Activated naive CD8-positive, alpha-beta T cell treated with anti-CD3 and anti-CD28 coated beads, Interleukin-2, amount 50 U/mL, for 16 hours (primary cell): ENCODE results near the gene NBPF26.
A peak's percentile ranks its signal among the peaks of the same experiment; 100 is the strongest.
"Not testable (repeated sequence)": the region's sequence is repeated elsewhere in the genome, so short reads cannot be mapped to it uniquely, and the experiment has no call there.

Experiments used
- DNase-seq: peaks from one replicate; pipeline ENCODE4 v3.0.0-alpha.2; 2020; ENCODE audit warnings: low read depth, low spot score

NBPF26 gene

GRCh38 chr1:120723715-120724402 lies at the start of gene NBPF26:
Gene NBPF26 (plus strand): TSS chr1:120723945.
- DNase-seq: peak; percentile 42

GRCh38 chr1:120680106-120680819 lies 43.5 kb upstream of the NBPF26 start:
- not testable (repeated sequence) for DNase-seq

DNA sequence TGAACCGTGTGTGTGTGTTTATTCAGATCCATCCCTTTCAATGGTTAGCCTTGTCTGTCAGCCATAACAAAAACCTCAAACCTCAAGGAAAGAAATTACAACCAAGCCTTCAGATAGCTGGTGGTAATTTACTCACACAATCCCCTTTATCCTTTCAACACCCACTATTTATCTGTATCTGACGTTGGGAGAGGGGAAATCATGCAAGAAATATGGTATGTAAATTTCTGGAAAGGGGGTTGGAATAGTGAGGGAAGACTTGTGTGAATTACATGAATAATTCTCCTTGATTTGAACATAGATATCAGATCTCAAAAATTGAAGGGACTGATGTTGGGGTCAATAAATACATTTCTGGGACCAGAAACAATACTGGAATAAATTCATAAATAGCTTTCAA lies 42.8 kb upstream of the NBPF26 start:
- DNase-seq: not testable (repeated sequence)

DNA sequence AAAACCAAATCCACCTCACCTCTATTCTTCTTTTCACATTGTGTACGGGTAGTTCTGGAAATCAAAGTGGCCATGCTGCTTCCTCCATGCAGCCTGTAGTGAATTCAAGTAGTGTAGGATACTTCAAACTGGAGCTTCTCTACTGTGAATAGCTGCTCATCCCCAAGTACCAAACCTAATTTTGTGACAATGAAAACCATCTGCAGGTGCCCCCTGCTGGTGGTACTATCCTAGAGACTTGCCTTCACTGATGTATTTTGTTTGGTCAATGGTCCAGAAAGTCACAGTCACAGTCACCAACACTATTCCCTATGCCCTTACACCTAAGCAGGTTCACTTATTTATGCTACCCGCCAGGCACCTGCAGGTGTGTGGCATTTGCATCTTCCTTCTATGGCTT lies 39.3 kb upstream of the NBPF26 start:
- not testable (repeated sequence) for DNase-seq

DNA sequence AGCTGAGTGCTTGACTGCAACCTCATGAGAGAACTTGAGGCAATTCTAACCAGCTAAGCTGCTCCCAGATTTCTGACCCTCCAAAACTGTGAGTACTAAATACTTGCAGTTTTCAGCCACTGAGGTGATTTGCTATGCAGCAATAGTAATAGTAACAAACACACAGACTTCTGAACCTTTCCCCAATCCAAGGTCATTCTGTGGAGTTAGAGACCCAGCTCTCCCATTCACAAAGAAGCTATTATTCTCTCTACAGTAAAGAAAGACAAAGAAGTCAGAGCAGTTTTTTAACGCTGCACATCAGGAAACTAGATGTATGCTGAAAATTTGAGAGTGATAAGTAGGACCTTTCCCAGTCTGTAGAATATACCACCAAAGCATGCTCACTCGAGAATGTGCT lies 38.1 kb upstream of the NBPF26 start:
- DNase-seq: not testable (repeated sequence)

DNA sequence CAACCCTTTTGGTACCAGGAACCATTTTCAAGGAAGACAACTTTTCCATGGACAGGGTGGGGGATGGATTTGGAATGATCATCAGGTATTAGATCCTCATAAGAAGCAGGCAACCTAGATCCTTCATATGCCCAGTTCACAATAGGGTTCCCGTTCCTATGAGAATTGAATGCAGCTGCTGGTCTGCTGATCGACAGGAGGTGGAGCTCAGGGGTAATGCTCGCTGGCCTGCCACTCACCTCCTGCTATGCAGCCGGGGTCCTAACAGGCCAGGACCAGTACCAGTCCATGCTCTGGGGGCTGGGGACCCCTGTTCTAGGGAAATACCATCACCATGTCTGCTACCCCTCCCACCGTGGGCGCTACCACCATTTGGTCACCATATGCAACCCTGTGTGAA lies 36.5 kb upstream of the NBPF26 start:
- DNase-seq: not testable (repeated sequence)

GRCh38 chr1:120700807-120701562 lies 22.8 kb upstream of the NBPF26 start:
- not testable (repeated sequence) for DNase-seq

DNA sequence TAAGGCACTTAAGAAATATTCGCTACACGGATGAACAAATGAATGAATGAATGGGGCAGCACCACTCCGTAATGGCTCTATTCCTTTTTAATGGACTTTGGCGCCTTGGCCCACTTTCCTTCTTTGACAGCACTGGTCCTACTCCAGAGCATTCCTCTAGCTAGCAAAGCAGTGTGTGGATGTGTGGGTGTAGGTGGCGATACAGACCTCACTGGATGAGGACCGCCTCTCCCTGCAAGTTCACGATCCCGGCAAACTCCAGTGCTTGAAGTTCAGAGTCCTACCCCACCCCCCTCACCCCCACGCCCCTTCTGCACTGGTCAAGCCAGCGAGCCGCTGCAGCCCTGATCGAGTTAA lies 409 bp upstream of the NBPF26 start:
- not testable (repeated sequence) for DNase-seq

- DNase-seq: not testable (repeated sequence)
Measured at GRCh38 chr1:120724507-120724906, 762 bp downstream of the NBPF26 start.

GRCh38 chr1:120728811-120729210 lies 5.1 kb downstream of the NBPF26 start:
- not testable (repeated sequence) for DNase-seq

GRCh38 chr1:120769090-120769489 lies 45.3 kb downstream of the NBPF26 start:
- not testable (repeated sequence) for DNase-seq

DNA sequence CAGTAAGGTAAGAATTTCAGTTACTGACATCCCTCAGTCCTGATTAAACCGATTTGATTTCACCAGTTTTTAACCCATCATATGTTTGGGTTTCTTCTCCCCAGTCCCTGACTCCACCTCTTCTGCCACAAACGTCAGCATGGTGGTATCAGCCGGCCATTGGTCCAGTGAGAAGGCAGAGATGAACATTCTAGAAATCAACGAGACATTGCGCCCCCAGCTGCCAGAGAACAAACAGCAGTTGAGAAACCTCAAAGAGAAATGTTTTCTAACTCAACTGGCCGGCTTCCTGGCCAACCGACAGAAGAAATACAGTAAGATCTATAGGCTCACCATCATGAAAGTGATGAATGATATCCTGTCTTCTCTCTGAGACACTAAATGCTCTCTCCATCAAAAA lies 81.7 kb downstream of the NBPF26 start:
- DNase-seq: not testable (repeated sequence)

- not testable (repeated sequence) for DNase-seq
Measured at GRCh38 chr1:120811822-120812221, 88.1 kb downstream of the NBPF26 start.

DNA sequence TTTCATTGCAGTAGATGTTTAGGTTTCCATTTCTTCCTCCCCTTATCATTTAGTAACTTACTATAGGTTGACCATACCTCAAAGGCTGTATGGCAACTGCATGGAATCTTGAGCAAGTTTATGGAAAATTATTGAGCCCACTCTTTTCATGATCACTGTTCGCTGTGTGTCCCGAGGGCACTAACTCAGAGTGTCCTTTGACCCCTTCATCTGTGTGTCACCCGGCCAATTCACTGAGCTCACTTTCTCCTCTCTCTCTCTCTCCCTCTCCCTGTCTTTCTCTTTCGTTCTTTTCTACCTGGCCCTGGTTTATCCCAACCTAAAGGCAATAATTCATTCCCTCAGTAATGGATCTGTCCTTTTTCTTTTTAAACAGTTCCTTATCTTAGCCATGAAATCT lies 101.3 kb downstream of the NBPF26 start:
- DNase-seq: not testable (repeated sequence)

- not testable (repeated sequence) for DNase-seq
Measured at GRCh38 chr1:120826623-120827022, 102.9 kb downstream of the NBPF26 start.

DNA sequence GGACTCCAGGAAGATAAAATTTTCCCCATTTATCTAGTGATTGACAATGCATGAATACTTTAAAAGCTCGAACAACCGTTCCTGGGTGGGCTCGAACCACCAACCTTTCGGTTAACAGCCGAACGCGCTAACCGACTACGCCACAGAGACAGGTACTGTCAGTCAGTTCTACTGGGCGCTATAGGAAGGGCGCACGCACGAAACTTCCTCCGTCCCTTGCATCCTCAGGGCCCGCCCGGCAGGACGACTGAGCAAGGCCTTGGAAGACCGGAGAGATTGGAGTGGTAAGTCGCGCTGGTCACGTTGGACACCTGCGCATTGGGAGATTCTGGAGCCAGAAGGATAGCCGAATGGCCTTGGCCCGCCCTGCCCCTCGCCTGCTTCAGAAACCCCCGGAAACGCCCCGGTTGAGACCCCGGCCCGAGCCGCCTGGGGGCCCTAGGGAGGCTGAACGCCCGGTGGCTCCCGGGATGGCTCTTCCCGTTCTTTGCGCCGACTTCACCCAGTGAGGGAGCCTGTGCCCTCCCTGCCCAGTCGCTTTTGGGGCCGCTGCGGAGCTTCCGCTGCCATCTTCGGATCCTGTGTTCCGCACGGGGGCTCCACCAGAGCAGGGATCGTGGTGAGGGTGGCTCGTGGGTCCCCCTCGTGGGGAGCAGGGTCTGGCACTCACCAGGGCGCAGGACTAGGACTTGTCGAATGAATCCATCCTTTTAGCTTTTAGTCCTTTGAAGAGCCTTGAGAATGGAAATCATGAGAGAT lies 120.6 kb downstream of the NBPF26 start:
- peak; percentile 58 for DNase-seq

DNA sequence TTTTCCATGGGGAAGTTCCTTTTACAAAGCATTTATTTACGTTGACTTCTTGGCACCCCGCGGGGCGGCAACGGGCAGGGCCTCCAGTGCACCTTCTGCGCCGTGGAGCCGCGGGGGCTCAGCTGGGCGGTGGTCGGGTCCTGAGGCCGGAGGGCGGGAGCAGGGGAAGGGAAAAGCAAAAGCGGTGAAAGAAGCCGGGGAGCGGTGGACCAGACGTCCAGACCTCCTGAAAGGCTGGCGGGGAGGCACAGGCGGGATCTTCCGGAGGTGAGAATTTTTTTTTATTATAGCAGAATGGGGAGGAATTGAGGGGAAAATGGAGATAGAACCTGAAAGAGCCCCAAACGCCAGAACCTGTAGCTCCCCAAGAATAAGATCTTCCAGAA lies 121.2 kb downstream of the NBPF26 start:
- not testable (repeated sequence) for DNase-seq

- DNase-seq: not testable (repeated sequence)
Measured at GRCh38 chr1:120849400-120850286, 125.9 kb downstream of the NBPF26 start.

GRCh38 chr1:120850287-120850536 lies 126.5 kb downstream of the NBPF26 start:
- not testable (repeated sequence) for DNase-seq

GRCh38 chr1:120850537-120851421 lies 127.0 kb downstream of the NBPF26 start:
- peak; percentile 73 for DNase-seq
